GM12873 (cell line): ENCODE measurements around the gene C11orf71.

Experiments
- CTCF ChIP-seq: IDR thresholded peaks from 2 replicates; pipeline ENCODE4 v1.5.1; 2012; ENCODE audit warnings: low read depth, mild to moderate bottlenecking, moderate library complexity, low read length, control low read depth; ENCODE audit not compliant: insufficient read depth; ENCODE audit errors: missing control alignments

The C11orf71 gene

GRCh38 chr11:114440971-114441763 lies 40.9 kb upstream of the C11orf71 start:
- TF ChIP-seq CTCF: no peak

GRCh38 chr11:114440121-114440860 lies 40.0 kb upstream of the C11orf71 start:
- TF ChIP-seq CTCF: no peak

GRCh38 chr11:114439229-114440120 lies 39.2 kb upstream of the C11orf71 start, which contains the start of gene REXO2:
Gene REXO2 (plus strand): TSS chr11:114439467. CDS start chr11:114439529, 62 bp downstream.
- TF ChIP-seq CTCF: peak; percentile 43

- no peak for TF ChIP-seq CTCF
These were observed 38.0 kb upstream of the C11orf71 start for GRCh38 chr11:114438303-114438702.

GRCh38 chr11:114433376-114433775 lies 33.1 kb upstream of the C11orf71 start:
- TF ChIP-seq CTCF: no peak

GRCh38 chr11:114432893-114433292 lies 32.6 kb upstream of the C11orf71 start:
- no peak for TF ChIP-seq CTCF

- TF ChIP-seq CTCF: no peak
These were observed 30.0 kb upstream of the C11orf71 start for GRCh38 chr11:114430290-114430689.
